ENCODE measurements around the gene RPL41. TPM values are rescaled to one million over a fixed set of nuclear protein-coding genes. Genes with fewer than 3 reads are reported as not detected.
"Not testable (repeated sequence)": the region's sequence is repeated elsewhere in the genome, so short reads cannot be mapped to it uniquely, and the experiment has no call there.

The RPL41 gene
- total RNA-seq, 1 donor from 2014 or later, result 1,895 TPM

- no peak for DNase-seq (ENCODE audit: extremely low read depth, low read depth, low spot score)
Observed at GRCh38 chr12:56102683-56103065, 13.8 kb upstream of the RPL41 start.

DNA sequence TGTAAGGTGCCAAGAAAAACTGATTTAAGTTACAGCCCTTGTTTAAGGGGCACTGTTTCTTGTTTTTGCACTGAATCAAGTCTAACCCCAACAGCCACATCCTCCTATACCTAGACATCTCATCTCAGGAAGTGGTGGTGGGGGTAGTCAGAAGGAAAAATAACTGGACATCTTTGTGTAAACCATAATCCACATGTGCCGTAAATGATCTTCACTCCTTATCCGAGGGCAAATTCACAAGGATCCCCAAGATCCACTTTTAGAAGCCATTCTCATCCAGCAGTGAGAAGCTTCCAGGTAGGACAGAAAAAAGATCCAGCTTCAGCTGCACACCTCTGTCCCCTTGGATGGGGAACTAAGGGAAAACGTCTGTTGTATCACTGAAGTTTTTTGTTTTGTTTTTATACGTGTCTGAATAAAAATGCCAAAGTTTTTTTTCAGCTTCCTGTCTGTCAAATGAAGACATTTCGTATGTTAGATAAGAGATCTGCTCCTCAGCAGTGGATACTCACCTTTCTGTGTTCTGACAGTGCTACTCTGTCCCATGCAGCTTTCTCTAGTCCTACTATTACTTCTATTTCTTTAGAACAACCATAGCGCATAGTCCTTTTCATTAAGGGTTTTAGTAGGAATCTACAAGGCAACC lies 13.2 kb upstream of the RPL41 start:
- no peak for DNase-seq (ENCODE audit: extremely low read depth, low read depth, low spot score)

DNA sequence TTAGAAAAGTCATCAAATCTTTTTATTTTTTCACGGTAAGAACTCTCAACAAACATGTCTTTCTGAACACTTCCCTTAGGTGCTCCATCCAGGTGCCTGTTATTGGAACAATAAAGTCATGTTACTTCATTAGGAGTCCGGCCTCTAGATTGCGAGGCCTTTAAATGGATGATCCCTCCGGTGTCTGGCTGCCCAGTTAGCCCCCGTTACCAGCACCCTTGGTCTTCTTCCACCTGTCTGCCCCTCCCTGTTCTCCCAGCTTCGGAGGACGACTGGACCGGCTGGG lies 12.7 kb upstream of the RPL41 start:
- no peak for DNase-seq (ENCODE audit: extremely low read depth, low read depth, low spot score)

DNA sequence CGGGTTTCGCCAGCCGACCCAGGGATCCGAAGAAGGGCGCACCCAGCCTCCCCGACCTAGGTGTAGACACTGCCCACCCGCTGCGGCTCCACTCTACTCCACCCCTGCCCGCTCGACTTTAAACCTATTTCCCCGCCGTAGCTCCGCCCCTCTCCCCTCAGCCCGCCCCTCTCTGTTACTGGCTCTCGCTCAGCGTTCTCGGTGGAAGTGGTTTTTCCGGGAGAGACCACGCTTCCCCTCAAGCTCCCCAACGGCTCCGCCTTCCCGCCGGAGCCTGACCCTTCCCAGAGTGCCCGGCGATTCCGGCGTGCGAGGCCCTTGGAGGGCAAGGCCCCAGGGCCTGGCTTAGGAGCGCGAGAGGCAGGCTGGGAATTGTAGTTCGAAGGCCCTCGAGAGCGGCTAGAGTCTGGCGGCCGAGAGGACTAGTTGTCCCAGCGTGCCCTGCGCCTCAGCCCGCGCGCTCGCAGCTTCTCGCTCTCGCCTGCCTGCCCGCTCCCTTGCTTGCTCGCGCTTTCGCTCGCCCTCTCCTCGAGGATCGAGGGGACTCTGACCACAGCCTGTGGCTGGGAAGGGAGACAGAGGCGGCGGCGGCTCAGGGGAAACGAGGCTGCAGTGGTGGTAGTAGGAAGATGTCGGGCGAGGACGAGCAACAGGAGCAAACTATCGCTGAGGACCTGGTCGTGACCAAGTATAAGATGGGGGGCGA lies 12.2 kb upstream of the RPL41 start, which contains the start of gene PA2G4:
Gene PA2G4 (plus strand): TSS at position 451 of the 706 bp plus-strand sequence. CDS start 179 bp downstream, at position 630.
- peak; percentile 88 for DNase-seq (ENCODE audit: extremely low read depth, low read depth, low spot score)

GRCh38 chr12:56104815-56105608 lies 11.4 kb upstream of the RPL41 start:
- no peak for DNase-seq (ENCODE audit: extremely low read depth, low read depth, low spot score)

DNA sequence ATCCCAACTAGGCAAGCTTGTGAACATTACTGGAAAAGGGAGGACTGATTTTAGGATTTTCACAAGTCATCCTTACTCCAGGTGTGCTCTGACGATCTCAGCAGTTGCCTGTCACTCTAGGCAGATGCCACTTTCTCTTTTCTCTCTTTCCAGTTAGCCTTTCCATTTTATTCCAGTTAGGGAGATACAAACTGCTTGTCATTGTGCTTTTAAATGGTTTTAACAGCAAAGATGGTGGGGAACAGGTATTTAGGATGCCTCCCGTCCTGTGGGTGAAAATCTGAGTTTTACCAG lies 10.9 kb upstream of the RPL41 start:
- no peak for DNase-seq (ENCODE audit: extremely low read depth, low read depth, low spot score)

- DNase-seq (ENCODE audit: extremely low read depth, low read depth, low spot score), result no peak
Observed at GRCh38 chr12:56107242-56107641, 9.2 kb upstream of the RPL41 start.

DNA sequence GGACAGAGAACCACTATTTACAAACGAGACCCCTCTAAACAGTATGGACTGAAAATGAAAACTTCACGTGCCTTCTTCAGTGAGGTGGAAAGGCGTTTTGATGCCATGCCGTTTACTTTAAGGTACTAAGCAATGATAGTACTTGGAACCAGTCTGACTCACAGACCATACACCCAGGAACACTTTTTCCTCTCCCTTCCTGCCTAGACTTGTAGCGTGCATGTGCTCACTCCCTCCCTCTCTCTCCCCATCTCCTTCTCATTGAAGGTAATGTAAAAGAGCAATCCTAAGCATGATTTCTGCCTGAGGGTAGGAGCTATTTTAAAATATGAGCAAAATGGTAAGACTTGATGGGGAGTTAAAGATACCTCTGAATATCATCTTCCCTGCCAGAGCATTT lies 5.9 kb upstream of the RPL41 start:
- DNase-seq (ENCODE audit: extremely low read depth, low read depth, low spot score), result no peak

GRCh38 chr12:56114084-56114483 lies 2.3 kb upstream of the RPL41 start:
- no peak for DNase-seq (ENCODE audit: extremely low read depth, low read depth, low spot score)

DNA sequence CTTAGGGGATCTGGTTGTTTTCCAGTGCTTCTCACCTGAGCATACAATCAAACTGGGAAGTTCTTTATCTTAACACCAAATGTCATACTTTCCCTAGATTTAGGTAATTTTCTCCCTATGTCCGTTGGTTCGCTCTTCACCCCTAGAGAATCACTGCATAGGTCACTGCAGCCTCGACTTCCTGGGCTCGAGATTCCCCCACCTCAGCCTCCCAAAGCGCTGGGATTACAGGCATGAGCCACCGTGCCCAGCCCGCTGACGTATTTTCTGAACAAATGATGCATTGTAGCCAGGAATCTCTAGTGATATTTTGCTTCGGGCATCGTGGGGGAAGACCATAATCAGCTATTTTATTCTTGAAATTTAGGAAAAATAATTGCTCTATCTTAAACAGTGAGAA lies 1.1 kb upstream of the RPL41 start:
- DNase-seq (ENCODE audit: extremely low read depth, low read depth, low spot score), result no peak

GRCh38 chr12:56117082-56117706 lies 761 bp downstream of the RPL41 start:
- not testable (repeated sequence) for DNase-seq (ENCODE audit: extremely low read depth, low read depth, low spot score)

DNA sequence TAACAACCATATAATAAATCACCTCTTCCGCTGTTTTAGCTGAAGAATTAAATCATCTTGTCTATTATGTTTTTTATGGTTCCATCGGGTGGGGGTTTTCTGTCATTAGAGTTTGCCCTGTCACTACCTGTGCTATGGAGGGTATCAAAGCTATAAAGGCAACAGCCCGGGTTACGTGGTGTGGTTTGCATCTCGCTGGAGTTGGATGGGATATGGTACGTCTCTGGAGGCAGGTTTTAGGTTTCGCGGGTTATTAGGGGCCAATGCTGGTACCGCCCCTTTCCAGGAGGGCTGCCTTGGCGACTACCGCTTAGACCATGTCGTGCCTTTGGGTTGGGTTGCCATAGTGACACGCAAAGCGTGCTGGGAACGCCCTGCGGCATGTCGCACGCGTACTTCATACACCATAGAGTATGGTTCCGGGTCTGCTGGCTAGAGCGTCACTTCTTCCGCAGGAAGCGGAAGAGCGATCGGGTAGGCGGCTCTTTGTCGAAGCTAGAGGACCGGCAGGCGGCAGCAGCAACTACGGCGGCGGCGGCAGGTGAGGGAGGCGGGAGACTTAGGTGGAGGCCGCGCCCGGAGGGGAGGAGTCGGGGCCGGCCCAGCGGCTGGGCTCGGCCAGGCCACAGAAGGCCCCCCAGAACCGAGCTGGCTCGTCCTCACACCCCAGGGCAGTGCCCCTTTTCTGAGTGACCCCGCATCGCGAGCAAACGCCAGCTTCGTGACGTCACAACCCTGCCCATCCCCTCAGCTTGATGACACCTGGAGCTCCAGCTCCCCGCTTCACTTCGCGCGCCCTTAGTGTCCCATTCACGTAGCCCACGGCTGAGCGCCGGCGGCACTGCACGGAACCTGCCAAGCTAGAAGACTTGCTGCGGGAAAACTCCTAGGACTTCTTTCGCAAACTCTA lies 1.6 kb downstream of the RPL41 start, which contains the start of gene ZC3H10:
Gene ZC3H10 (plus strand): TSS at position 489 of the 910 bp plus-strand sequence. CDS start 2,297 bp downstream, outside the sequence.
- peak; percentile 93 for DNase-seq (ENCODE audit: extremely low read depth, low read depth, low spot score)

DNA sequence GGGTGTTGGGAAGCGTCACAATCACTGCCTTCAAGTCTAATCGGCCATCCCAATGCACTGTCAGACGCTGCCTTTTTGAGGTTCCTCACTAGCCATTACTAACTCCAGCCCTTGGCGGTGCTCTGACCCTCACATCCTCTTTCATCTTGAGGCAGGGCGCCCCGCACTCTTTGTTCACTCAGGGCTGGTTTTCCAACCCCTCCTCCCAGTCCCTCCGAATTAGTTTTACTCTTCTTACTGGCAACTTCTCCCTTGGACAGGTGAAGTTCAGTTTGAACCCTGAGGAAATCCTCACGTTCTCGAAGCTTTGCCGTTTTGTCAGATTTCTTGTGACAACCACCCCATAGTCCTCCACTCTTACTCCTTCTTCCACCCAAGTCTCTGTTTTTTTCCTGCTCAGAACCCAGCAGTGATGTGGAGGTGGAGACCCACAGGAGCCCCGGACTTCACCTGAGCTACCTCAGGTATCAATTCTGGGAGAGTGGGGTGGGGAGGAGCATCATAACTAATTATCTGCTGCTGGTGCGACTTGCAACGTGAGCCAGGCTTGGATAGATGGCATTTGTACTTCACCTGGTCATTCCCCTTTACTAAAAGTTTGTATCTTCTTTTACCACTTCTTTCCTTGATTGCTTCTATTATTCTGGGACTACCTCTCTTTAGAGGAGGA lies 2.4 kb downstream of the RPL41 start:
- no peak for DNase-seq (ENCODE audit: extremely low read depth, low read depth, low spot score)

DNA sequence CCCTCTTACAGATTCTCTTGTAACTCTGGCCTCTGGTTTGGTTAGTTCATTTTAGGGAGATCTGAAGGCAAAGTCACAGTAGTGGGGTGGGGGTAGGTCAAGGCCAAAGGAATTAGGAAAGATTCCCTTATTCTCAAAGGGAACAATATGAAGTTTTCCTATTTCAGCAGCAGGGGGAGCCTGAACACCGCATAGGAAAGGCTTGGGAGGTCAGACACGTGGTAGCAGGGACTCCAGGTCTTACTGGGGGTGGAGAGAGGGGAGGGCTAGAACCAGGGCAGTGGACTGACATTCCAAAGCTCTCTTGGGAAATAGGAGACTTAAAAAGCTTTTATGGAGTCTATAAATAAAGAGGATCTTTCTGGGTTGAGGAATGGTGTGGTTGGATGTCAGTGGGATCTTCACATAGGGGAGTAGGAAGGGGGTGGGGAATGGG lies 2.9 kb downstream of the RPL41 start:
- no peak for DNase-seq (ENCODE audit: extremely low read depth, low read depth, low spot score)

- no peak for DNase-seq (ENCODE audit: extremely low read depth, low read depth, low spot score)
Observed at GRCh38 chr12:56120158-56120846, 3.9 kb downstream of the RPL41 start.

DNA sequence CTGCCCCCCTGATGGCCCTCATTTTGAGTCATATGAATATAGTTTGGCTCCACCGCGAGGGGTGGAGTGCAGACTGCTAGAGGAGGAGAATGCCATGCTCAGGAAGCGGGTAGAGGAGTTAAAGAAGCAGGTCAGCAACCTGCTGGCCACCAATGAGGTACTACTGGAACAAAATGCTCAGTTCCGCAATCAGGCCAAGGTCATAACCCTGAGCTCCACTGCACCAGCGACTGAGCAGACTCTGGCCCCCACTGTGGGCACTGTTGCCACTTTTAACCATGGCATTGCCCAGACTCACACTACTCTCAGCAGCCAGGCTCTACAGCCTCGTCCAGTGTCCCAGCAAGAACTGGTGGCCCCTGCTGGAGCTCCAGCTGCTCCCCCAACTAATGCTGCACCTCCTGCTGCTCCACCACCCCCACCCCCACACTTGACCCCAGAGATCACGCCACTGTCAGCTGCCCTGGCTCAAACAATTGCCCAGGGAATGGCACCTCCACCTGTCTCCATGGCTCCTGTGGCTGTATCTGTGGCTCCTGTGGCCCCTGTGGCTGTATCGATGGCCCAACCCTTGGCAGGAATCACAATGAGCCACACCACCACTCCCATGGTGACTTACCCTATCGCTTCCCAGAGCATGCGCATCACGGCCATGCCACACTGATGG lies 4.9 kb downstream of the RPL41 start:
- DNase-seq (ENCODE audit: extremely low read depth, low read depth, low spot score), result no peak

GRCh38 chr12:56122637-56123036 lies 6.2 kb downstream of the RPL41 start:
- no peak for DNase-seq (ENCODE audit: extremely low read depth, low read depth, low spot score)

DNA sequence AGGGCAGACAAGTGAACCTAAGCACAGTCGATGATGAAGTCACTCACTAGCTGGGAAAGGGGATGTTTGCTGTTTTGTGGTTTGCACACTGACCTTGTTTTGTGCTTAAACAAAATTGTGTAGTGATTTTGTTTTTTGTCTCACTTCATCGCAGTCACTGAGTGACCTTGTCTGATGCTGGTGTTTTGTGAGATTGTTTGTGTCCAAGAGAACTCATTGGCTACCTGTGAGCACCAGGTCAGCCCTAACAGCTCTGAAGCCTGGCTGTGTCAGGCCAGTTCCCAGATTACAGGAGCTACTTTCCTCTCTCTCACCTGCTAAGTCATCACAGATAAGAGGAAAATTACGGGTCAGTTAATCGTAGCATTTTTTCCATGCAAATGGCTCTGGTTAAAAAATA lies 7.7 kb downstream of the RPL41 start:
- no peak for DNase-seq (ENCODE audit: extremely low read depth, low read depth, low spot score)

DNA sequence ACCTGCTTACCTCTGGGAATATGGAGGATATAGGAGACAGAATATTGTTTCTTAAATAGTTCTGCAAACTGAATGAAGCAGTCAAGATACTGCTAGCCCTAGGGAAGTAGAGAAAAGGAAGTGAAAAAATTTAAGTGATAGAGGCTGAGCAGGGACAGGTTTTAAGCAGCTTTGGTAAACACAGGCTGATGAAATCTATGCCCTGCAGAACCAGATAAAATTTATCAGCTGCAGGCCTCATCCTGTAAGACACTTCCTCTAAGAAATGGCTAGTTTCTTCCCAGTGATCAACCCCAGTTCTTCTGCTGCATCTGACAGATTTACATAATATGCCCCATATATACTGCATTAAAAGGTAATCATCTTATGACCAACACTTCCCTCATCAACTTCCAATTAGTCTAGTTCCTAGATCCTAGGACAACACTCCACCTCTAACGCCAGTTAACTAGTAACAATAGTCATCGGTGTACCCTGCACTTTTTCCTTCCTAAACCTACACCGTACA lies 10.4 kb downstream of the RPL41 start:
- no peak for DNase-seq (ENCODE audit: extremely low read depth, low read depth, low spot score)

All from glomerular endothelial cell (primary cell).